GM19239 (cell line): ENCODE results near the gene WIF1.

Experiments
- DNase-seq: peaks from one replicate; pipeline ENCODE4 v3.0.0; 2011; ENCODE audit warnings: low spot score; ENCODE audit not compliant: insufficient read length
- FAIRE-seq: peaks from 2 replicates; lab custom pipeline; 2011; peaks lifted over from hg19 to GRCh38; lab: Jason Lieb, UNC

WIF1 gene

DNA sequence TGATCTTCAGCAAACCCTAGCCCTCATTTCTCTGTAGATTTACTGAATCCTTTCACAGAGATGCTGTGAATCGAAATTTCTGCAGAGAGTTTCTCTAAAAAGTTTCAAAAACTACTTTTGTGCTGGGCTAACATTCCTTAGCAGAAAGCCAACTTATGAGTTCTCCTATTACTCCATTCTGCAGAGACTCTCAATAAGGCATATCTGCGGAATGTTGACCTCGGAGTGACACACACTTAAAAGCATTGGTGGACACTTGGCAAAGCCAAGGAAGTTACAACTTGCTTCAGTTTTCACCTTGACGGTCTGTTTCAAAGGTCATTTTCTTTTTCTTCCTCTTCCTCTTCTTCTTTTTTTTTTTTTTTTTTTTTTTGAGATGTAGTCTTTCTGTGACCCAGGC, 75.8 kb downstream of the WIF1 start:
- DNase-seq (no peak), FAIRE-seq (no peak)

DNA sequence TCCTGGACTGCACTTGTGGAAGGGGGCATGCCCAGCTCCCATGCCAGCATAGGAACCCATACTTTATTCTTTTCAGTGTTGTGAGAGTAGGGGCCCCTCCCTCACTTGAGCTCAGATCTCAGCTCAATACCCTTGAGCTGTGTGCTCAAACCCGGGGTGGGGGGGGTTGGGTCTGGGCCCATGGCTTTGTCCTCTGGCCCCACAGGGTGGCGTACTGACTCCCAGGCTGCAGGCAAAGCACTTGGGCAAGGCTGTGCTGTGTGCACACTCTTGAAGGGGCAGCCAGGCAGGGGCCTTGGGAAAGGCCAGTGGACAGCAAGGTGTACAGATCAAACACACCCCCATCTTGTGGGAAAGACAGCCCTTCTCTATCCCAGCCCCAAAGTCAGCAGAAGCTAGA, 81.8 kb downstream of the WIF1 start:
- DNase-seq (no peak), FAIRE-seq (no peak)

DNA sequence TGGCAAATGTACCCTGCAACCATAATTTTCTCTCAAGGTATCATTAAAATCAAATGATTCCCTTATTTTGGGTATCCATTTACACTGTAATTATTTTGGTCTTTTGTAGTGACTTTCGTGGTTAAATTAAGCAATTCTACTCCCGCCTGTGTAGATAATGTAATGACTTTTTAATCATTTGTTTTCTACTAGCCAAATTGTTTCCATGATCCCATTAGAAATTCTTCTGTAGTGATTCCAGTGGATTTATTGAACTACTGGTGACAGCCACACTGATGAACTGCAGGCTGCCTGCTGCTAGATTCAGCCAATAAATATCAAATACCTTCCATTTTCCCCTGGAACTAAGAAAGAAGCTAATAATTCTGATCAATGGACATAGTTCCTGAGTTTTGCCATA, 96.0 kb downstream of the WIF1 start:
- DNase-seq (no peak), FAIRE-seq (no peak)

DNA sequence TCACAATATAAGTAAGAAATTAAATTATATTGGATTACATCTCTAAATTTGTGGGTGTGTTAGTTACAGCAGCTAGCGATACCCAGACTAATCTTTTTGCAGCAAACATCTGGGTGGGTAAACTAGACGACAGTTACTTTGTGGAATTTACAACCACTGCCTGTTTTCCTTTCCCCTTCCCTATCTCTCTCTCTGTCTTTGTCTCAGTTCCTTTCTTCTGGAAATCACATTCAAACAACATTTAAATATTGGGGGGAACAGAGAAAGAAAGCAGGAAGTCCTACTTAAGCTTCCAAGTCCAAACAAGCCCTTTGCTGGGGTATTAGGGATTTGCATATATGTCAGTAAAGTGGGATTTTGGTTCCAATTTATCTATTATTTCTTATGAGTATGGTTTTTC, 97.6 kb downstream of the WIF1 start:
- no peak for FAIRE-seq
- DNase-seq: no peak

DNA sequence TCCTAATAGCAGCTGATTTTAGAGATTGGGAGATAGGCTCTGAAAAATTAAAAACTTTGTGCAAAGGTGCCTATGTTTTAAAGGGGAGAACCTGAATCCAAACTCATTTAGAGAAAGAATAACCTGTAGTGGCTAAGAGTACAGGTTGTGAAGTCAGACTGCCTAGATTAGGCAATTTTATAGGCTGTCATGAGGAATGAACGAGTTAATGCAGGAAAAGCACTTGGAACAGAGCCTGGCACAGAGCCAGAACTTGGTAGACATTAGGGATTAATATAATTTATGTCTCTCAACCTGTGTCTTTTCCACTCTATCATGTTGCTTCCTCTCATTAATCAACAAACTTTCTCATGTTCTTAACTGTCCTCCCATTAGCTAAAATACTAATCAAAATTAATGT, 98.1 kb downstream of the WIF1 start:
- no peak for DNase-seq
- FAIRE-seq: no peak

DNA sequence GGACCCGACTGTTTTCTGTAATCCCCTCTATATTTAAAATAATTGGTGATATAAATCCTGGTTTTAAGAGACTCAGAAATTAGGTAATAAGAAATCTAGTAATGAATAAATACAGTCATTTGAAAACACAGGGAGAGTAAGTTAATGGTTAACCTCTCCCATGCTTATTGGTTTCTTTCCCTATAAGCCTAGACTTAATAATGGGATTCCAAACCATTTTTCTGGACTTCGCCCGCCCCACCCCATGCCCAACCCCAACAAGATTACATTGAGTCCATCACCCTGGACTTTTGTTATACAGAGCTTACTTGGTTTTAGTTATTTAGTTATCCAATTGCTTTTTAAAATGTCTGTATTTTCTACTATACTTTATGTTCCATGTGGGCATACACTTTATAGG, 98.7 kb downstream of the WIF1 start:
- no peak for FAIRE-seq

DNA sequence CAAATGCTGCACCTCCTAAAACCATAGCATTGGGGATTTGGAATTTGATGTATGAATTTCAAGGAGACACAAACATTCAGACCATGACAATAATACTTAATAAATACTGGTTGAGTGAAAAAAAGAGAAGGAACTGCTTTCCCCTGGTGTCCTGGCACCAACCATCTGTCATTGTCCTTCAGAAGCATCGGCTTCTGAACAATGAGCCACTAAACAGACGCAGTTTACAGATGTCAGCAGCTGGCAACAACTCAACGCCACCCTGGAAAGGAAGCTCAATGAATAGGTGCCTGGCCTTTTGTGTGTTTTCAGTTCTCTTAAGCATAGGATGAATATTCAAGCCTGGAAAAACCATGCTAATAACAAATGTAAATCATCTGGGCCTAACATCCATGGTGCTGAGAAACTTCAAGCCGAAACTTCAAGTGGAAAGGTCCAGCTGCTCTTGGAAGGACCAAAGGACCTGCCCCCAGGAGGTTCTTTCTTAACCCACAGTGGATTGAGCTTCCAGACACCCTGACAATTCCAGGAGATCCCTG, 101.3 kb downstream of the WIF1 start:
- no peak for DNase-seq
- FAIRE-seq: no peak

More for the DNA sequence above, 98.7 kb downstream of the WIF1 start:
- DNase-seq: no peak

DNA sequence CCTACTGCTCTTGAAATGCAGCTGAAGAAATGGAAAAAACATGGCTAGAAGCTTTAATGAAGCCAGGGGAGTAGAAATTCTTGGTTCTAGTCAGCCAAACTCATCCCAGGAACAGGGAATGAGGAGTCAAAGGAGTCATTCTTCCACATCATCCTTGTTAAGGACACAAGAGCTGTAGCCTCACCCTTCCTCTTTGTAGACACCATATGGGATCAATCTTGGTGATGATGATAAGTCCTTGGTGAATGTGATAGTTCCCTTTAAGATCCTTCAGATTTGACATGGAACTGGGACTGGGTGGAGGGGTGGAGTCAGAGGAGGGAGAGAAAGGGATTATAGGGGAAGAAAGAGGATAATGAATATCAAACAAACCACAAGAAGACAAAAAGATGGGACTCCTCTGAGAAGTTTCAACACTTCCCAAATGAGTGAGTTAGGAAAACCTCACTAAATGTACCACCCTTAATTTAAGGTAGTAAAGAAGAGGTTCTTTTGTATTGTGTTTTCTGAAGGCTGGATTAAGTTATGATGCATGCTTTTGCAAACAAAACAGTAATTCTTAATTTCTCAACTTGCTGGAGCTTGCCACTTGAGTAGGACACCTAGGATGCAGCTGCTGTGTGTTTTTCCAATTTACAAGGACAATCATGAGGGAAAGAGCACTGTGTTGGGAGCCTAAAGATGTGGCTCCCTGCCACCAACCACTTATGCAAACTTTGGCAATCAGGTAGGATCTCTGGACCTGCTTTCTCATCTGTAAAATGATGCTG, 104.0 kb downstream of the WIF1 start:
- FAIRE-seq (no peak), DNase-seq (no peak)

DNA sequence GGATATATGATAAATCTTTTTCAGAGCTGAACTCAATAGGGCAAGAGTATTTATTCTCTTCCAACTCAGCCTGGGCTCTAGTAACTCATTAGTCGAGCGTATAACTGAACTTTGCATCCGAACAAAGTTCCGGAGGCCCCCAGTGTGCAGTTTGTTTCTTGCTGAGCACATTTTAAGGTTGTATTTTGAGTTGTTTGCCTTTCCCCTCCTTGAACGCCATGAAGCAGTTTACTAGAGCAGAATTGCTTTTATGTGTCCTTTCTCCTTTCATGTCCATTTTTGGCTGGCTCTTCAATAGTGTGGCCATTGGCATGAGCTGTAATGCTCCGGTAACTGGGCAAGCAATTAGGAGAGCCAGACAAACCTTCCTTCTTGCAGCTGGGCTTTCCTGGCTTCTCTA, 105.3 kb downstream of the WIF1 start:
- DNase-seq: no peak

DNA sequence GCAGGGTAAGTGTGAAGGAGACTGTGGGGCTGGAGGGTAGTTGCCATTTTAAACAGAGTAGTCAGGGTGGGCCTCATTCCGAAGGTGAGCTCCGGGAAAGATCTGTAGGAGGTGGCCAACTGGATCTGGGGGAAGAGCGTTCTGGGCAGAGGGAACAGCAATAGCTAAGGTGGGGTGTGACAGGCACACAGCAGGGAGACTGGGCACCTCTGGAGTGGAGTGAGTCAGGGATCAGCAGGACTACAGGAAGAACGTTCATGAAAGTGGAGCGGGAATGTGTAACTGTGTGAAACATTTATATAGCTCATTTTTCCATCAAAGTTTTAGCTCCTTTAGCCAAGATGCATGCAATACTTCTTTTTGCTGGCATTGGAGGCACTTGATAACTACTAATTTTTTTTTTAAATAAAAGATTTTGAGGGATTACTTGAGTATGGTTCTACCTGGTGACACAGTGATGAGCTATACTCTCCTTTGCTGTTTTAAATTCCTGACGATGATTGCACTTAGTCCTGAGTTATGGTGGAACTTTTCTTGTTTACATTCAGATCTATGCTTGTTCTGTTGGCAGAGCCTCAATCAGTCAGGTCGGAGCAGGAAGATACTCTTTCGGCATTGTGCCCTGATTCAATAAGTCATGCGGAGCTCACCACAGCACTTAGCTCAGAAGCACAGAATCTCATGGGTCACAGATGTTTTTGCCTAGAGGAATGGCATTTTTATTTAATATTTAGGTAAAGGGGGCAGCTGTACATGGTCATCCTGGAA, 106.4 kb downstream of the WIF1 start:
- DNase-seq: no peak
- no peak for FAIRE-seq

More for the DNA sequence above, 105.3 kb downstream of the WIF1 start:
- FAIRE-seq: no peak

DNA sequence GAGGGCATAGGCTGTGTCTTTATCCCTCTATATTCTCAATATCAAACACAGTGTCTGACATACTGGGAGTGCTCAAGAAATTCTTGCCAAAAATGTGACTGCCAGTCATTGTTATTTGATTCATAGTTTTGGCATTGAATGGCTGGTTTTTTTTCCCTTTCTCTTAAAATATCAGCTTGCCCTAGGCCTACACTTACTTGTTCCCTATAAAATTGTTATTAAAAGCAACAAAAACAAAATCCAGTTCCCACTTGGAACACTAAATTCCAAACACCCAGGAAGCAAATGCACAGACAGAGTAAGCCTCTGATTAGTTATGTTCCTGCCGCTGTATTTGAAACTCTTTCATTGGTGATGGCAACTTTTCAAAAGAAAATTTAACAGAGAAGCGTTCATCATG, 110.7 kb downstream of the WIF1 start:
- FAIRE-seq: no peak

DNA sequence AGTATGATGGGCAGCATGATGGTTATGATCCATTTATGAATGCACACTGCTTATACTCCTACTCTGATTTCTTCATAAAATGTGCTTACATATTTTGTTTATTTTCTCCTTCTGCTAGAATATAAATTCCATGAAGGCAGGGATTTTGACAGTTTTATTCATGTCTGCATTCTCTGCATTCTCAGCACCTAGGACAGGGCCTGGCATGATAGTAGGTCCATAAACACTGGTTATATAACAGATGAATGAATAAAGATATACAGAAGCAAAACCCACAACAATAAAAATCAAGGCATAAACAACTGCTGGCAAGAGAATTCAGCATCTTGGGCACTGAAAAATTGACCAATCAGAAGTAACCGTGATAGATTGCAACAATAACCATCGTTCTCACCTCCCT, 115.4 kb downstream of the WIF1 start:
- FAIRE-seq (no peak), DNase-seq (no peak)

More for the DNA sequence above, 110.7 kb downstream of the WIF1 start:
- no peak for DNase-seq

DNA sequence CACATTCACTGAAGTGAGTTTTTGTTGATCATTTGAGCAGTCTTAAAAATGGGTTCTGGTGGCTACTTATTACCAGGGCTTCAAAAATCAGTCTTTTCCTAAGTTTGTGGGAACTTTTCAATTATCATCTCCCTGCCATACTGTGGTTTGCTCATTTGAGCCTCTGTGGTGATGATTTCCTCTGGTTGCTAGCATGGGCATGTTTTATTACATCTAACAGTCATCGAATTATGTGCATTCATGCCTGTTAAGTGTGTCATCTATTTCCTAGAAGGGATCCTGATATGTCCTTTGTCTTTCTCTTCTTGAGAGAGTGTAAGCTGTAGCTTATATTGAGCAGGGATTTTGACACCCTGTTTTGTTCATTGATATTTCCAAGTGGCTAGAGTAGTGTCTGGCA, 116.8 kb downstream of the WIF1 start:
- DNase-seq: no peak
- no peak for FAIRE-seq
